ENCODE measurements around the gene RICTOR. TPM values are rescaled to one million over a fixed set of nuclear protein-coding genes. Genes with fewer than 3 reads are reported as not detected.

RICTOR gene
- total RNA-seq, 2 experiments from 2014 or later = 25.0 to 26.1 TPM

DNA sequence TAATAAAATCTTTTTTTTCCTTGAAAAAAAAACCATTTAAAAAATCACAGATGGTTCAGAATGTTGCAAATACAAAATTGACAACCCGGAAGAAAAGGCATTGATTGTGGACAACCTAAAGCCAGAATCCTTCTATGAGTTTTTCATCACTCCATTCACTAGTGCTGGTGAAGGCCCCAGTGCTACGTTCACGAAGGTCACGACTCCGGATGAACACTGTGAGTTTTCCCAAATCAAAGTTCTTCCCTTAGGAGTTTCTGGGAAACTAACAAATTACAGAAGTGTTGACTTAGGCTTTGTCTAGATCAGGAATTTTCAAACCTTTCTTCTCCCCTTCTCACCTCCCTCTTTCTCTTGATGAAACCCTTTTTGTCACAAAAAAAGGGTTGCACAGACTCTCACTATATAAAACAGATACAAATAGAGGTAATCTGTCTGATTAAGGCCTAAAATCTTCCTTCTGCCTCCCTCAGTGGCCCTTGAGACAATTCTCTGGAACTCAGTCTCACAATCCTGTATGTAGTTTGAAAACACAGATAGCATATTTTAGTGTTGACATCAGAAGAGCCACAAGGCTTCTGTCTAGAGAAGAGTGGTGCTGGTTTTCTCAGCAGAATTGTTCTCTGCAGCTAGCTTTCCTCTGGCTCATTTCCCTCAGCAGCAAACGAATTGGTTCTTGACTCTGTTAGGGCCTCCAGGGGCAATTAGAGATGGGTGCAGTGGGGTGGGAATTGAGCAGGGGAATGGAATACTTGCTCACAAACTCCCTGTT lies 148.9 kb downstream of the RICTOR start:
- Mint-ChIP-seq H3K36me3 (ENCODE audit: low read depth) (no peaks in the 10 kb centered on the region), H3K27ac (no peak overlapping the region), H3K4me3 (no peak overlapping the region), H3K4me1 (ENCODE audit: low read depth) (no peaks in the 10 kb centered on the region), H3K27me3 (ENCODE audit: low read depth) (peaks cover 20% of the 10 kb centered on the region), H3K9me3 (no peaks in the 10 kb centered on the region)
- intact Hi-C loops (cut with micrococcal nuclease) = loop anchor here (10.0 kb wide), 1 partner anchor 371 kb away; the partner anchor contains the start of gene LIFR
- DNase-seq = no peak
- CTCF ChIA-PET = interaction anchor here (0.6 to 2.2 kb wide), 2 partner anchors 27 to 484 kb away, joined by 3 to 15 read pairs; no protein-coding TSS in a partner anchor

- Mint-ChIP-seq H3K27ac (no peak overlapping the region), H3K27me3 (ENCODE audit: low read depth) (peaks cover 20% of the 10 kb centered on the region), H3K4me1 (ENCODE audit: low read depth) (no peaks in the 10 kb centered on the region), H3K36me3 (ENCODE audit: low read depth) (no peaks in the 10 kb centered on the region), H3K4me3 (no peak overlapping the region), H3K9me3 (no peaks in the 10 kb centered on the region)
- CTCF ChIA-PET = interaction anchor here (0.5 to 2.2 kb wide), 5 partner anchors 81 to 501 kb away, joined by 3 to 15 read pairs (median 3); partner anchors contain the start of gene DAB2
- no peak for DNase-seq
- intact Hi-C loops (cut with micrococcal nuclease) = loop anchor here (2.0 to 10.0 kb wide), 2 partner anchors 369 to 541 kb away; partner anchors contain the start of gene LIFR
These were observed 150.3 kb downstream of the RICTOR start for GRCh38 chr5:38923661-38924451.

GRCh38 chr5:38922199-38922598 lies 152.0 kb downstream of the RICTOR start:
- Mint-ChIP-seq H3K27ac (no peak overlapping the region), H3K9me3 (no peaks in the 10 kb centered on the region), H3K4me3 (no peak overlapping the region), H3K4me1 (ENCODE audit: low read depth) (no peaks in the 10 kb centered on the region), H3K27me3 (ENCODE audit: low read depth) (peaks cover 16% of the 10 kb centered on the region), H3K36me3 (ENCODE audit: low read depth) (no peaks in the 10 kb centered on the region)
- DNase-seq = peak; percentile 68
- CTCF ChIA-PET = interaction anchor here (0.7 to 2.1 kb wide), 19 partner anchors 8 to 626 kb away, joined by 3 to 9 read pairs (median 3); partner anchors contain the start of gene OSMR
- intact Hi-C loops (cut with micrococcal nuclease) = loop anchor here (1.0 to 10.0 kb wide), 4 partner anchors 91 to 539 kb away; partner anchors contain the start of gene LIFR

GRCh38 chr5:38921174-38921573 lies 153.0 kb downstream of the RICTOR start:
- CTCF ChIA-PET = interaction anchor here (0.7 to 2.1 kb wide), 8 partner anchors 14 to 627 kb away, joined by 3 to 9 read pairs (median 4); partner anchors contain the start of gene OSMR
- H3K4me3 Mint-ChIP-seq = no peak overlapping the region
- H3K36me3 Mint-ChIP-seq (ENCODE audit: low read depth) = no peaks in the 10 kb centered on the region
- H3K9me3 Mint-ChIP-seq = no peaks in the 10 kb centered on the region
- intact Hi-C loops (cut with micrococcal nuclease) = loop anchor here (10.0 kb wide), 1 partner anchor 366 kb away; the partner anchor contains the start of gene LIFR
- no peak overlapping the region for H3K27ac Mint-ChIP-seq
- H3K4me1 Mint-ChIP-seq (ENCODE audit: low read depth) = no peaks in the 10 kb centered on the region
- DNase-seq = no peak
- H3K27me3 Mint-ChIP-seq (ENCODE audit: low read depth) = peaks cover 15% of the 10 kb centered on the region

- H3K4me1 Mint-ChIP-seq (ENCODE audit: low read depth) = no peaks in the 10 kb centered on the region
- no peak for DNase-seq
- CTCF ChIA-PET = no interaction called here
- H3K36me3 Mint-ChIP-seq (ENCODE audit: low read depth) = no peaks in the 10 kb centered on the region
- H3K4me3 Mint-ChIP-seq = no peak overlapping the region
- no peaks in the 10 kb centered on the region for H3K9me3 Mint-ChIP-seq
- H3K27me3 Mint-ChIP-seq (ENCODE audit: low read depth) = peaks cover 2% of the 10 kb centered on the region
- no peak overlapping the region for H3K27ac Mint-ChIP-seq
- intact Hi-C loops (cut with micrococcal nuclease) = no loop called here
These were observed 157.4 kb downstream of the RICTOR start for GRCh38 chr5:38916802-38917201.

DNA sequence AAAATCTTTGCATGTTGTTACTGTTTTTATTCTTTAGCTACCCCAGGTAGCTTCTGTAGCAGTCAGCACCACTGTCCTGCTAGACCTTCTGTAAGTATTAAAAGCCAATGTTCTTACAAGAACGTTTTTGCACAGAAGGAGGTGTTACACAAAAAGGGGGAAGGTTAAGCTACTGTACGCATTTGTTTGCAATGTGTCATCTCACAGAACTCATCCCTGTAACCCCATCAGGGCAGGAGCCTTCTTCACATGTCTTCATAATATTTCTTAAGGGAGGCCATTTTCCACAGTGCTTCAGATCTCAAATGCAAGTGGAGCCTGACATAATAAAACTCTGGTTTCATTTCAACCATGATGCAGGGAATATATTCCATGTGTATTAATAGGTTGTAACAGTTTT lies 160.5 kb downstream of the RICTOR start:
- H3K4me3 Mint-ChIP-seq = no peak overlapping the region
- CTCF ChIA-PET = interaction anchor here (1.1 kb wide), 1 partner anchor 8 kb away, joined by 3 read pairs; no protein-coding TSS in a partner anchor
- H3K36me3 Mint-ChIP-seq (ENCODE audit: low read depth) = no peaks in the 10 kb centered on the region
- H3K27ac Mint-ChIP-seq = no peak overlapping the region
- H3K9me3 Mint-ChIP-seq = peaks cover 5% of the 10 kb centered on the region
- H3K27me3 Mint-ChIP-seq (ENCODE audit: low read depth) = peaks cover 11% of the 10 kb centered on the region
- intact Hi-C loops (cut with micrococcal nuclease) = no loop called here
- no peaks in the 10 kb centered on the region for H3K4me1 Mint-ChIP-seq (ENCODE audit: low read depth)
- DNase-seq = no peak

DNA sequence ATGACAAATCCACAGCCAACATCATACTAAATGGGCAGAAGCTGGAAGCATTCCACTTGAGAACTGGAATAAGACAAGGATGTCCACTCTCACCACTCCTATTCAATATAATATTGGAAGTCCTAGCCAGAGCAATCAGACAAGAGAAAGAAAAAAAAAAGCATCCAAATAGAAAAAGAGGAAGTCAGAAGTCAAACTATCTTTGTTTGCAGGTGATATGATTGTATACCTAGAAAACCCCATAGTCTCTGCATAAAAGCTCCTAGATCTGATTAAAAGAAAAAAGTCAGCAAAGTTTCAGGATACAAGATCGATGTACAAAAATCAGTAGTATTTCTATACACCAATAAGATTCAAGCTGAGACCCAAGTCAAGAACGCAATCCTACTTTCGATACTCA lies 162.3 kb downstream of the RICTOR start:
- DNase-seq = no peak
- peaks cover 7% of the 10 kb centered on the region for H3K9me3 Mint-ChIP-seq
- H3K27me3 Mint-ChIP-seq (ENCODE audit: low read depth) = peaks cover 17% of the 10 kb centered on the region
- intact Hi-C loops (cut with micrococcal nuclease) = no loop called here
- H3K27ac Mint-ChIP-seq = no peak overlapping the region
- no peaks in the 10 kb centered on the region for H3K4me1 Mint-ChIP-seq (ENCODE audit: low read depth)
- no peak overlapping the region for H3K4me3 Mint-ChIP-seq
- CTCF ChIA-PET = no interaction called here
- H3K36me3 Mint-ChIP-seq (ENCODE audit: low read depth) = no peaks in the 10 kb centered on the region

DNA sequence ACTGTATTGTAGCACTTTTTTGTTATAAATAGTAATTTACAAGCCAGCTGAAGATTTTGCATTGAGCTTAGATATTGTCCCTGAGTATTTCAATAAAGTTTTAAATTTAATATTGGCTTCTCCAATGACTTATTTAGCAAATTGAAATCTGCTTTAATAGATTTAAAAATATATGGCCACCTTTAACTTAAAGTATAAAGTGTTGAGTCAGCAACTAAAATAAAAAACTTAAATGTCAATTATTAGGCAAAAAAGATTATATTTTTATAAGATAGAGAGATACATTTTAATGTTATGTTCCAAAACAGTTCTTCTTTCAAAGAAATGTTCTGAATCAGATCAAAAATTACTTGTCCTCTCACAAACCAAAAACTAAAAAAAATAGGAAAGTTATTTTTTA lies 167.7 kb downstream of the RICTOR start:
- Mint-ChIP-seq H3K9me3 (peaks cover 10% of the 10 kb centered on the region), H3K36me3 (ENCODE audit: low read depth) (no peaks in the 10 kb centered on the region), H3K27ac (no peak overlapping the region), H3K4me1 (ENCODE audit: low read depth) (no peaks in the 10 kb centered on the region), H3K27me3 (ENCODE audit: low read depth) (peaks cover 12% of the 10 kb centered on the region), H3K4me3 (no peak overlapping the region)
- no peak for DNase-seq
- intact Hi-C loops (cut with micrococcal nuclease) = no loop called here
- CTCF ChIA-PET = no interaction called here

GRCh38 chr5:38905516-38905915 lies 168.7 kb downstream of the RICTOR start:
- no peaks in the 10 kb centered on the region for H3K36me3 Mint-ChIP-seq (ENCODE audit: low read depth)
- intact Hi-C loops (cut with micrococcal nuclease) = no loop called here
- no peaks in the 10 kb centered on the region for H3K4me1 Mint-ChIP-seq (ENCODE audit: low read depth)
- H3K9me3 Mint-ChIP-seq = peaks cover 10% of the 10 kb centered on the region
- DNase-seq = no peak
- peaks cover 16% of the 10 kb centered on the region for H3K27me3 Mint-ChIP-seq (ENCODE audit: low read depth)
- H3K4me3 Mint-ChIP-seq = no peak overlapping the region
- no peak overlapping the region for H3K27ac Mint-ChIP-seq
- CTCF ChIA-PET = no interaction called here

- Mint-ChIP-seq H3K4me3 (no peak overlapping the region), H3K4me1 (ENCODE audit: low read depth) (no peaks in the 10 kb centered on the region), H3K9me3 (peaks cover 10% of the 10 kb centered on the region), H3K27me3 (ENCODE audit: low read depth) (peaks cover 10% of the 10 kb centered on the region), H3K36me3 (ENCODE audit: low read depth) (no peaks in the 10 kb centered on the region), H3K27ac (no peak overlapping the region)
- intact Hi-C loops (cut with micrococcal nuclease) = no loop called here
- no peak for DNase-seq
- CTCF ChIA-PET = no interaction called here
These were observed 174.3 kb downstream of the RICTOR start for GRCh38 chr5:38899936-38900335.

GRCh38 chr5:38896760-38897159 lies 177.4 kb downstream of the RICTOR start:
- Mint-ChIP-seq H3K4me1 (ENCODE audit: low read depth) (no peaks in the 10 kb centered on the region), H3K4me3 (no peak overlapping the region)
- DNase-seq = no peak

GRCh38 chr5:38892363-38892762 lies 181.8 kb downstream of the RICTOR start:
- H3K36me3 Mint-ChIP-seq (ENCODE audit: low read depth) = no peaks in the 10 kb centered on the region
- CTCF ChIA-PET = no interaction called here
- H3K4me1 Mint-ChIP-seq (ENCODE audit: low read depth) = no peaks in the 10 kb centered on the region

More at GRCh38 chr5:38896760-38897159, 177.4 kb downstream of the RICTOR start:
- Mint-ChIP-seq H3K36me3 (ENCODE audit: low read depth) (no peaks in the 10 kb centered on the region), H3K27me3 (ENCODE audit: low read depth) (peaks cover 18% of the 10 kb centered on the region), H3K27ac (no peak overlapping the region), H3K9me3 (peaks cover 14% of the 10 kb centered on the region)
- CTCF ChIA-PET = no interaction called here
- intact Hi-C loops (cut with micrococcal nuclease) = no loop called here

More at GRCh38 chr5:38892363-38892762, 181.8 kb downstream of the RICTOR start:
- intact Hi-C loops (cut with micrococcal nuclease) = no loop called here
- H3K27me3 Mint-ChIP-seq (ENCODE audit: low read depth) = peaks cover 20% of the 10 kb centered on the region
- no peak overlapping the region for H3K4me3 Mint-ChIP-seq
- DNase-seq = no peak
- H3K27ac Mint-ChIP-seq = no peak overlapping the region
- H3K9me3 Mint-ChIP-seq = peaks cover 14% of the 10 kb centered on the region
